ENCODE results near the gene USP13.
"Not testable (repeated sequence)": the region's sequence is repeated elsewhere in the genome, so short reads cannot be mapped to it uniquely, and the experiment has no call there.

Gene USP13

GRCh38 chr3:179652447-179653095, at the start of gene USP13:
Gene USP13 (plus strand): TSS chr3:179653040. CDS start chr3:179653226, 186 bp downstream.
- DNase-seq = peak; percentile 44 to 52

- no peak for DNase-seq
Measured at GRCh38 chr3:179603321-179603720, 49.5 kb upstream of the USP13 start.

GRCh38 chr3:179603831-179604230, 49.0 kb upstream of the USP13 start:
- DNase-seq = no peak

- DNase-seq = peak; percentile 87 to 91
Measured at GRCh38 chr3:179604321-179605078, 48.3 kb upstream of the USP13 start, which contains the start of the genes MRPL47 and NDUFB5. Gene MRPL47 (minus strand): TSS chr3:179604638. CDS start chr3:179604624, 14 bp downstream. Gene NDUFB5 (plus strand): TSS chr3:179604794. CDS start chr3:179604816, 22 bp downstream.

GRCh38 chr3:179606534-179607085, 46.2 kb upstream of the USP13 start:
- DNase-seq = no peak

- peak in 1 of 2 donors; percentile 3 for DNase-seq
Measured at GRCh38 chr3:179608931-179609720, 43.7 kb upstream of the USP13 start.

- no peak for DNase-seq
Measured at GRCh38 chr3:179610066-179610465, 42.8 kb upstream of the USP13 start.

- DNase-seq = no peak
Measured at GRCh38 chr3:179613807-179614206, 39.0 kb upstream of the USP13 start.

- DNase-seq = no peak
Measured at GRCh38 chr3:179615458-179616173, 37.2 kb upstream of the USP13 start.

GRCh38 chr3:179622023-179622422, 30.8 kb upstream of the USP13 start:
- no peak for DNase-seq

GRCh38 chr3:179624451-179624850, 28.4 kb upstream of the USP13 start:
- DNase-seq = no peak

- no peak for DNase-seq
Measured at GRCh38 chr3:179630753-179631451, 21.9 kb upstream of the USP13 start.

GRCh38 chr3:179640469-179640868, 12.4 kb upstream of the USP13 start:
- DNase-seq = no peak

GRCh38 chr3:179642871-179643270, 10.0 kb upstream of the USP13 start:
- no peak for DNase-seq

- not testable (repeated sequence) for DNase-seq
Measured at GRCh38 chr3:179643837-179644236, 9.0 kb upstream of the USP13 start.

- DNase-seq = no peak
Measured at GRCh38 chr3:179646177-179646576, 6.7 kb upstream of the USP13 start.

GRCh38 chr3:179651687-179652446, 973 bp upstream of the USP13 start:
- DNase-seq = no peak

- peak; percentile 54 to 64 for DNase-seq
Measured at GRCh38 chr3:179653096-179653797, 407 bp downstream of the USP13 start.

GRCh38 chr3:179655236-179655635, 2.4 kb downstream of the USP13 start:
- no peak for DNase-seq

GRCh38 chr3:179658606-179659005, 5.8 kb downstream of the USP13 start:
- no peak for DNase-seq

All from activated CD4-positive, alpha-beta T cell treated with anti-CD3 and anti-CD28 coated beads for 4 hours (primary cell).